ENCODE data around the gene P2RX2.

P2RX2 gene

GRCh38 chr12:132662901-132663755 is 44.6 kb downstream of the P2RX2 start:
- DNase-seq = no peak

GRCh38 chr12:132664206-132665148 is 45.9 kb downstream of the P2RX2 start:
- no peak for DNase-seq

GRCh38 chr12:132665149-132665491 is 46.5 kb downstream of the P2RX2 start:
- DNase-seq = no peak

- no peak for DNase-seq
These were observed 47.2 kb downstream of the P2RX2 start for GRCh38 chr12:132665794-132666193.

GRCh38 chr12:132668191-132669088 is 49.9 kb downstream of the P2RX2 start:
- no peak for DNase-seq

GRCh38 chr12:132669166-132669879 is 50.7 kb downstream of the P2RX2 start:
- no peak for DNase-seq
